Coronary artery (tissue), 2 donors: Measurements from ENCODE around the gene ANKS1B.

Source experiments
- DNase-seq: peaks from one replicate; pipeline ENCODE4 v3.0.0-alpha.2; 2017; ENCODE audit warnings: low spot score
- H3K27ac ChIP-seq, 2 donors: fragments of 200-600 bp; sonication (generic); one replicate each; pipeline ENCODE4 v1.5.1; 2016 to 2019
- H3K4me3 ChIP-seq: fragments of 200-600 bp; sonication (generic); 2 replicates; pipeline ENCODE4 v1.5.1; 2016; ENCODE audit warnings: mild to moderate bottlenecking, moderate library complexity
- CTCF ChIP-seq: fragments of 200-600 bp; sonication (generic); IDR thresholded peaks from one replicate; pipeline ENCODE4 v1.5.1; 2019; ENCODE audit warnings: antibody characterized with exemption

ANKS1B gene

DNA sequence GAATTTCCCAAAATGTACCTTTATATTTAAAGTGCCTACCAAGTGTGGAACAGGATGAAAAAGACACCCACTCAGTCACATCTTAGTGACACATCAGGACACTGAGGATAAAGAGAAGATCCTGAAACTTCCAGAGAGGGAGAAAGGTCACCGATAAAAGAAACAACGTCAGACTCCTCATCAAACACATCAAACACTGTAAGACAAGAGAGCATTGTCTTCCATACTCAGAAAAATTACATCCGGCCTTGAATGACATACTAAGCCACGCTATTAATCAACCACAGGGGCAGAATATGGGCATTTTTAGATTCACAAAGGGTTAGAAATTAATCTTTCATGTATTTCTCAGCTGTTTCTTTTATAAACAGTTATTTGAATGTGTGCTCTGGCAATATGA is 849.4 kb downstream of the ANKS1B start:
- H3K27ac ChIP-seq: no peak overlapping the region
- DNase-seq: no peak
- H3K4me3 ChIP-seq: no peak overlapping the region
- no peak for TF ChIP-seq CTCF

- Histone ChIP-seq H3K4me3 (no peak overlapping the region), H3K27ac (no peak overlapping the region)
- no peak for DNase-seq
- no peak for TF ChIP-seq CTCF
Measured at GRCh38 chr12:99133401-99133800, 851.3 kb downstream of the ANKS1B start.

DNA sequence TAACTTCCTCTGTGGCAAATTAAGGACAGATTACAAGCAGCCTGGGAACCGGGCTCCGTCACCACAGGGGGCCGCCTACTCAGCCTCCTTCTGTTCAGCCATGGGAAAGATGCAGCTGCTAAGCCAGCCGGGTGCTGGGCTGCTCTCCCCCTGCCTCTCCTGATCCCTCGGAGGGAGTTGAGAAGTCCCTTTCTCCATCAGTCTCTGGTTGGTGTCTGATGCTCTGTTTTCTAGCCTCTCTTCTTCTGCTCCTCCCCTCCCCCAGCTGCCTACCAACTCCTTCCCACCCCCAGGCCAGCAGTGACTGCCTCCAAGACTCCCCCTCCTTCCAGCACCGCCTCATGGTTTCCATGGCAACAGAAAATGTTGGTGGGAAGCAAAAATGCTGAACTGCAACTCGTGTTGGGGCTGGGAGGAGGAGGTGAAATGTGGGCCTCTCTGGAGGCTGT is 853.0 kb downstream of the ANKS1B start:
- no peak for TF ChIP-seq CTCF
- Histone ChIP-seq H3K27ac (peak overlapping the region in 1 of 2 donors; percentile 54), H3K4me3 (peak overlapping the region; percentile 40)
- DNase-seq: no peak

DNA sequence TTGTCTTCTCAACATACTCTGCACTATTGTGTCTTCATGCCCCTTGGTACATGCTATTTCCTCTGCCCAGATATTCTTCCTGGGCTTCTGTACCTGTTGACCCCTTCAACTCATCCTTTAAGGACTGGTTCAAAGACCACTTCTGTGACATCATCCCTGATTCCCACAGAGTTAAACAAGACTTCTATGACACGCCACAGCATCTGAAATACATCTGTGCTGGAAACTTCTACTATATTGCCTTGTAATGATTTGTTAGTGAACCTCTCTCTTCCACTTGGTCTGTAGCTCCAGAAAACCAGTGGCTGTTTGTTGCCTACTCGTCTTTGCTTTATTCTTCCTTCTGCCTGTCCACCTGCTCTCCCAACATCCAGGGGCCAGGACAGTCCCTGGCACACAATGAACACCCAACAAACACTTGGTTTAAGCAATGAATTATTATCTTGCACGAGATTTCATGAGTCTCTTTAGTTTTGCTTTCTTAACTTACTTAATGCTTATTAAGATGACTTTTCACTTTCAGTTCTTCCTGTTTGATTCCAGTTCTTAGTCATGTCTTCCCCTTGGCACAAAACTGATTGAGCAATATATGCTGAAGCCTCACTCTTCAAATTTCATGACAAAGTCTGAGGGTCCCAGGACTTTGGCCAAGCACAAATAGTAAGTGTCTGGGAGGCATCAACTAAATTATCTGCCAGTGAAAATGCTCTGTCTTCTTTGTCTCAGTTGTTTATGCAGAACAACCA is 853.8 kb downstream of the ANKS1B start:
- Histone ChIP-seq H3K27ac (peak overlapping the region in 1 of 2 donors; percentile 54), H3K4me3 (peak overlapping the region; percentile 40)
- DNase-seq: no peak
- TF ChIP-seq CTCF: no peak

GRCh38 chr12:99128246-99128802 is 856.4 kb downstream of the ANKS1B start:
- TF ChIP-seq CTCF: no peak
- Histone ChIP-seq H3K27ac (no peak overlapping the region), H3K4me3 (no peak overlapping the region)
- DNase-seq: no peak

- no peak for TF ChIP-seq CTCF
- Histone ChIP-seq H3K4me3 (no peak overlapping the region), H3K27ac (no peak overlapping the region)
- no peak for DNase-seq
Measured at GRCh38 chr12:99122959-99123358, 861.8 kb downstream of the ANKS1B start.

DNA sequence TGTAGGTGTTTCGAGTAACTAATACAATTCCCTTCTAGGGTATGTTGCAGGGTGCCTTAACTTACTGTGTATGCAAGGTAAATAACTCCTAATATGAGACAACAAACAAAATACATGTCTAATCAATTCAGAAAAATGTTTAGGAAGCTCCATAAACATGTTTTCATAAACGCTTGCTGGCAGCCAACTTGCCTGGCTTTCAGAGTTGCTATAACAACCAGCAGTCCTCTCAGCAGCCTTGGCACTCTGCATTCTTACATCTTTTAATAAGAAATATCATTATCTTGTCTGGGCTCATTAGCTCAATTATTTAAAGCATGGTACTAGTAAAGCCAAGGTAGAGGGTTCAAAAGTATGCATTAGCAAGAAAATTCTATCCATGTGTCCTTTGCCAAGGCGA is 862.2 kb downstream of the ANKS1B start:
- no peak overlapping the region for H3K4me3 ChIP-seq
- TF ChIP-seq CTCF: no peak
- no peak overlapping the region for H3K27ac ChIP-seq
- no peak for DNase-seq
